GM19025 (cell line): ENCODE data around the gene RETSAT.

Experiments used
- ATAC-seq: cut with Tn5 transposase; IDR thresholded peaks from one replicate; pipeline ENCODE4 v1.9.1; 2021; ENCODE audit warnings: mild to moderate bottlenecking, low read depth, moderate library complexity; ENCODE audit not compliant: unreplicated experiment

Gene RETSAT

DNA sequence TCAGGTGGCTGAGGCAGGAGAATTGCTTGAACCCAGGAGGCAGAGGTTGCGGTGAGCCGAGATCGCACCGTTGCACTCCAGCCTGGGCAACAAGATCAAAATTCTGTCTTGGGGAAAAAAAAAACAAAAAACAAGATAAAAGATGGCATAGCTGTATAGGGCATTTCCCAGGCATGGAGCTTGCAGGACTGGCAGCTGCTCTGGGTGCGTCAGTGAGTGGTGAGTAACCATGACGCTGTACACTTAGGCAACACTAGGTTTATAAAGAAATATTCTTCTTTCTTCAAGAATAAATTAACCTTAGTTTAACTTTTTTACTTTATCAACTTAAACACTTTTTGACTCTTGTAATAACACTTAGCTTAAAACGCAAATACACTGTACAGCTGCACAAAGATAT is 41.9 kb downstream of the RETSAT start:
- ATAC-seq, result no peak

DNA sequence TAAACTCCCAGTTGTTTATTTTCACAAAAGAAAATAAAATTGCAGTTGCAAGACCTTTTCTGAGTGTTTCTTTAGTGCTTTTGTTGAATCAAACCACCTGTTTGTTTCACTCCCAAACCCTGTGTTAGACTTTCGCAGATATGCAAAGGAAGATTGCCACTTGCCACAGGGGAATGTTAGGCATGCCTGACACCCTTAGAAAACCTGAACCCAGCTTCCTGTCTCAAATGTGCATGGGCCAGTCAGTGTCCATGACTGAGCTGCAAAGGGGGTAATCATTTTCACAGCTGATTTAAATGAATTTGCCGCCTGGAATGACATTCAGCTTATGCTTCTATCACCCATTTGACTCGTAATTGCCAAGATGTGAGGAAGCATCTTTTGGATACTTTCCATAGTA is 44.0 kb downstream of the RETSAT start:
- peak; percentile 64 for ATAC-seq

DNA sequence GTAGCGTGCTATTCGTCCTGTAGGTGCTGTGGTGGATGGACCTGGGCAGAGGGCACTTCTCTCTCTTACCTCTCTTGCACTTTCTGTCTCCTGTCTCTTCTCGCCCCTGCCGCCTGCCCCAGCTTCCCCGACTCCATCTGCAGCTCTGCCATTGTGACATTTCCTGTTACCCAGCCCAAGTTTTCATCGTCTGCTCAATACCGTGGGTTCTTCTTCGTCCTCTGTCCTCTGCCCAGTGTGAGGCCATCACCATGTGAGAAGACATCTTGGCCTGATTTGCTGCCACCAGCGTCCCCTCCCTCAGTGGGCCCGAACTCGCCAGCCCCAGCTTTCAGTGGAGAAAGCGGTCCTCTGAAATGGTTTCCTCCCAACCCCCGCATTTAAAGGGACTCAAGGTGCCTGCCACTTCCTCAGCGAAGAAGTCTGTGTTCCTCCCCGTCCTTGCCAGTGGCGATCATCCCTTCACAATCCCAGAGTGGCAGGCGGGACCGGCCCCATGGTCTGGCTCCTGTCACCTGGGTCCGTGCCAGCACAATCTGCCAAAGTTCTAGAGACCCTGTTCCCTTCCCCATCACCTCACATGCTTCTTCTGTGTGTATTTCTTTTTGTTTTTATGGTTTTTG is 44.5 kb downstream of the RETSAT start:
- peak; percentile 4 for ATAC-seq

DNA sequence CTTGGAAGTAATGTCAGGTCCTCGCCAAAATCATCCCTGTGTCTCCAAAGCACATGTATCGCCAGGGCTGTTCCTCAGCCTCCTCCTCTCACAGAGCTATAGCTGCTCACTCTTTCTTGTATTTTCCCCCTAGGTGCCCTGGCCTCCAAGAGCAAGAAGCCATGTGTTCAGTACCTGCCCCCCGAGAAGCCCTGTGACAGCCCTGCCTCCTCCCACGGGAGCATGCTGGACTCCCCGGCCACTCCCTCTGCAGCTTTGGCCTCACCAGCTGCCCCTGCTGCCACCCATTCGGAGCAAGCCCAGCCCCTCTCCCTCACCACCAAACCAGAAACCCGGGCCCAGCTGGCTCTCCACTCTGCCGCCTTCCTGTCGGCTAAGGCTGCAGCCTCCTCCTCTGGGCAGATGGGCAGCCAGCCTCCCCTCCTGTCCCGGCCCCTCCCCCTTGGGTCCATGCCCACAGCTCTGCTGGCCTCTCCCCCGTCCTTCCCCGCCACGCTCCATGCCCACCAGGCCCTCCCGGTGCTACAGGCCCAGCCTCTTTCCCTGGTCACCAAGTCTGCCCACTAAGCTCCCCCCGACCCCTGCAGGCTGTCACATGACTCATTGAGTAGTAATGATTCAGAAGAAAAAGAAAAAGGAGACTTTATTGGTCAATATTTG is 45.3 kb downstream of the RETSAT start:
- ATAC-seq, result no peak

DNA sequence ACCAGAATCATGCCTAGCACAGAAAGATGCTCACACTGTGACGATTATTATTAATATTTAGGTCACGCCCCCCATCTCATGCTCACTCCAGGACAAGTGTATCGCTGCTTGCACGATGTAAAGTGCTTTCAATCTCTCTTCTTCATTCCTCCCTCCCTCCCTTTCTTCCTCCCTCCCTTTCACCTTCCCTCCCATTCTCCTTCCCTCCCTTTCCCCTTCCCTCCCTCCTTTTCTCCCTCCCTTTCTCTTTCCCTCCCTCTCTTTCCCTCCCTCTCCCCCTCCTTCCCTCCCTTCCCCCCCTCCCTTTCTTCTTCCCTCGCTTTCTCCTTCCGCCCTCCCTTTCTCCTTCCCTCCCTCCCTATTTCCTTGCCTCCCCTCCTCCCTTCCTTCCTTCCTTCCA is 46.1 kb downstream of the RETSAT start:
- ATAC-seq, result no peak

DNA sequence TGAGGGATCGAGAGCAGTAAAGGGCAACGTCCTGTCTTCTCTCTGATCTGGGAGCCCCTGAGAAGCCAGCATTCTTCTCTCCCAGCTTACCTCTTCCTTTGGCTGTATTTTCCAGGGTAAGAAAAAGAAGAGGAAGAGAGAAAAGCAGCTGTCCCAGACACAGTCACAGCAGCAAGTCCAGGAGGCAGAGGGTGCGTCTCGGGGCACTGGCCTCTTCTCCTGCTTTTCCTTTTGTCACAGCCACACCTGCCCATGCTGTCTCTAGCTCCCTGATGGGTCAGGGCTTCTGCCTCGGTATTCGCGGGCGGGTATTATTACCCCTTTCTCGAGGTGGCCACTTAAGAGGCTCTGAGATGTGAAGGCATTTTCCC is 46.8 kb downstream of the RETSAT start:
- no peak for ATAC-seq

DNA sequence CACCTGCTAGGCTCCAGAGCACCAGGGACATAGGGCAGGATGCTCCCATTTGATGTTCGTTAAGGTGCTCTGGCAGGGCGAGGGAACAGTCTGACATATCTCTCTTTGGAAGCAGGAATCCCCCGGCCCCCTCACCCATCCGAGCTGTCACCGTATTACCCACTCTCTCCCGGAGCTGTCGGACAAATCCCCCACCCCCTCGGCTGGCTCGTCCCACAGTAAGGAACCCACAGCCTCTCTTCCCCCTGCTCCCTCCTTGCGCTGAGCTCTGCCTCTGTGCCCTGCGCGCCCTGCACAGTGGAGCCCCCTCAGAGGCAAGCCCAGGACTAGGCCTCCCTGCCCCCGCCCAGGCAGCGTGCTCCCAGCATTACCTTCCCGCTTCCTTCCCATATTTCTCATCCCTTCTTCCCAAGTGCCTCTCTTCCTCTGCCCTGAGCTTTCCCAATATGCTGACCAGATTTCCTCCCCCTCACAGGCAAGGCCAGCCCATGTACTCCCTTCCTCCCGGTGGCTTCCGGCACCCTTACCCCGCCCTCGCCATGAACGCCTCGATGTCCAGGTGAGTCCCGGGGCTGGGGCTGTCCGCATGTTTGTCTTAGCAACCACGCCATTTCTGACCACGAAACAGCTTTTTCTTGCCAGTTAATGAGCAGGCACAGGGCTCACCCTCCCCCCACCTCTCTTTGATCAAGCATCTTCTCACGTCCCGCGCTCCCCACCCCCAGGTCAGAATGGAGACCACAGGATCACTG is 50.4 kb downstream of the RETSAT start:
- ATAC-seq, result no peak

DNA sequence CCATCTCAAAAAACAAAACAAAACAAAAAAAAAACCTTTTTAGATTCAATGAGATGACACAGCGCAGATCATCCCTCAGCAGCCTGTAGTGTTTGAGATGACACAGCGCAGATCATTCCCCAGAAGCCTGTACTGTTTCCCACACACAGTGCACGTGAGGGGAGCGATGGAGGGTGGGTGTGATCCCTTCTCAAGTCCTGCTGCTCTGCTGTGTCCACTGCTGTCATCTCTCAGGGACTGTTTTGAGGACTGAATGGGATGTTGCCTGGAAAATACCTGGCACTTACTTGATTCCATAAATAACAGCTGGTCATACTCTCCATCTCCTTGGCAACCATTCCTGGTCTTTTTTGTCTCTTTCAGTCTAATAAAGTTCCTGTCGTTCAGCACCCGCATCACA is 52.2 kb downstream of the RETSAT start:
- no peak for ATAC-seq
